Mononuclear cell (primary cell): ENCODE results near the gene GPC1. TPM values are rescaled to one million over a fixed set of nuclear protein-coding genes. Genes with fewer than 3 reads are reported as not detected.

Experiments used
- H3K27me3 ChIP-seq: 2 replicates; pipeline ENCODE4 v1.6.0; 2011; ENCODE audit warnings: low read length, control low read depth; ENCODE audit not compliant: insufficient read depth
- H3K4me1 ChIP-seq: 2 replicates; pipeline ENCODE4 v1.5.1; 2011; ENCODE audit warnings: mild to moderate bottlenecking, low read length, control low read depth; ENCODE audit not compliant: insufficient read depth
- H3K4me3 ChIP-seq: 2 replicates; pipeline ENCODE4 v1.5.1; 2011; ENCODE audit warnings: mild to moderate bottlenecking, low read length, moderate library complexity
- H3K9me3 ChIP-seq: 2 replicates; pipeline ENCODE4 v1.5.1; 2011; ENCODE audit warnings: low read depth, mild to moderate bottlenecking, control low read depth, low read length
- total RNA-seq: library from RNA; depleted of rRNA; stranded (reverse); fragments of >200 nt; gene quantifications from one replicate; pipeline ENCODE4 v1.2.3, GENCODE V29; 2012

GPC1 gene
- total RNA-seq, 1 donor, result 0.42 TPM

DNA sequence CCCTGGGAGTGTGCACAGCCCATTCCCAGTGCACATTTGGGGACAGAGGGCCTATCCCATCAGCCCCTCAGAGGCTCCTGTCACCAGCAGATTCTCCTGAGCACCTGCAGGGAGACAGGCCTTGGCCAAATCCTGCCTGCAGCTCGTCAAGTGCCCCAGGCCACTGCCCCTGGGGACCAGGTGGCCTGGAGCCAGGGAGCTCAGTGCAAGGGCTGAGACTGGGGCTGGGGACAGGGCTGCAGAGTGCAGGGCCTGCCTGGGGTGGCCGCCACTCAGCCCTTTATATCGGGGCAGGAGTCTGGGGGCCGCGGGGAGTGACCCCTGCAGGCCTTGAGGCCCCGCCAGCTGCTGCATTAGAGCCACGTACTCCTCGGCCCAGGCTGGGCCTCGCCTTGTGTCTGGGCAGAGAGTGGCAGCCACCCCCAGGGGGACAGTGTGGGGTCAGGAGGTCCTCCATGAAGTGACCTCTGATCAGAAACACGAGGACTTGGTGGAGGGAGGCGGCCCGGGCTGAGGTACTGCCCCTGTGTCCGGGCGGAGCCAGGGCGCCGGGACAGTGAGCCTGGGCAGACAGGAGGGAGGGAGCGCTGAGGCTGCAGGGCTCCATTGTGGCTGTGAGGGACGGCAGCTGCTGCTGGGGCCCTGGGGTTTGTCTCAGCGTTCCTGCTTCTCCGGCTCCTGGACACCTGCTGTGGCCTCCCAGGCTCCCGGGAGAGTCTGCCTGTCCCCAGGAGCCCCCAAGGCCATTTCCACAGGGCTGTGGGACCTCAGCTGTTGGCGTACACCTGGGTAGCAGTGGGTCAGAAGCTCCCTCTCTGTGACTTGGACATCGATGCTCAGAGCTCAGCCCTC is 24.2 kb downstream of the GPC1 start:
- H3K9me3 ChIP-seq, result no peaks in the 10 kb centered on the region
- no peaks in the 10 kb centered on the region for H3K4me1 ChIP-seq
- H3K27me3 ChIP-seq, result peaks cover 11% of the 10 kb centered on the region
- H3K4me3 ChIP-seq, result no peak overlapping the region

GRCh38 chr2:240460253-240460711 is 24.8 kb downstream of the GPC1 start:
- H3K27me3 ChIP-seq, result peaks cover 4% of the 10 kb centered on the region
- H3K9me3 ChIP-seq, result no peaks in the 10 kb centered on the region
- H3K4me3 ChIP-seq, result no peak overlapping the region
- H3K4me1 ChIP-seq, result no peaks in the 10 kb centered on the region

GRCh38 chr2:240460781-240461431 is 25.4 kb downstream of the GPC1 start:
- H3K4me1 ChIP-seq, result no peaks in the 10 kb centered on the region
- H3K9me3 ChIP-seq, result no peaks in the 10 kb centered on the region
- no peak overlapping the region for H3K4me3 ChIP-seq
- H3K27me3 ChIP-seq, result no peaks in the 10 kb centered on the region

- H3K27me3 ChIP-seq, result no peaks in the 10 kb centered on the region
- no peaks in the 10 kb centered on the region for H3K4me1 ChIP-seq
- no peaks in the 10 kb centered on the region for H3K9me3 ChIP-seq
- H3K4me3 ChIP-seq, result no peak overlapping the region
These were observed 26.1 kb downstream of the GPC1 start for GRCh38 chr2:240461471-240462072.

- H3K4me1 ChIP-seq, result no peaks in the 10 kb centered on the region
- no peaks in the 10 kb centered on the region for H3K27me3 ChIP-seq
- H3K9me3 ChIP-seq, result no peaks in the 10 kb centered on the region
- H3K4me3 ChIP-seq, result no peak overlapping the region
These were observed 26.7 kb downstream of the GPC1 start for GRCh38 chr2:240462073-240462706.

- Histone ChIP-seq H3K9me3 (no peaks in the 10 kb centered on the region), H3K4me1 (no peaks in the 10 kb centered on the region), H3K4me3 (no peak overlapping the region), H3K27me3 (no peaks in the 10 kb centered on the region)
These were observed 27.3 kb downstream of the GPC1 start for GRCh38 chr2:240462707-240463273.

DNA sequence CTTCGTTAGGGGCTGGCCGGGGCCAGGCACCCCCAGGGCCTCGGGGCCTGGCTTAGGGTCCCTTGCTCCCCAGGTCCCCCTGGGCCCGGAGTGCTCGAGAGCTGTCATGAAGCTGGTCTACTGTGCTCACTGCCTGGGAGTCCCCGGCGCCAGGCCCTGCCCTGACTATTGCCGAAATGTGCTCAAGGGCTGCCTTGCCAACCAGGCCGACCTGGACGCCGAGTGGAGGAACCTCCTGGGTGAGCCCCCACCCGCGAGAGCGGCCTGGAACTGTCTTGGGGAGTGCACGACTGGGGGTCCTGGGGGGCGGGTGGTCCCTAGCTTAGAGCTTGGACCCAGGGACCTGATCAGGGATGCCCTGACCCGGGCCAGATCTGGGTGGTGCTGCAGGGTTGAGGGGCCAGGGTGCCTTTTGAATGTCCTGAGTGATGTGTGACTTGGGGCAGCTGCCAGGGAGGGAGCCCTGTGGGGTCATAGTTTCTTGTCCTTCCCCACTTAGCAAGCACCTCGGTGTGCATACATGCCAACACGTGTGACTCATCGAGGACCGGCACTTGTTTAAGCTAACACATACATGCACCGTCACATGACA is 27.9 kb downstream of the GPC1 start:
- H3K4me3 ChIP-seq, result no peak overlapping the region
- H3K9me3 ChIP-seq, result no peaks in the 10 kb centered on the region
- no peaks in the 10 kb centered on the region for H3K27me3 ChIP-seq
- H3K4me1 ChIP-seq, result no peaks in the 10 kb centered on the region

DNA sequence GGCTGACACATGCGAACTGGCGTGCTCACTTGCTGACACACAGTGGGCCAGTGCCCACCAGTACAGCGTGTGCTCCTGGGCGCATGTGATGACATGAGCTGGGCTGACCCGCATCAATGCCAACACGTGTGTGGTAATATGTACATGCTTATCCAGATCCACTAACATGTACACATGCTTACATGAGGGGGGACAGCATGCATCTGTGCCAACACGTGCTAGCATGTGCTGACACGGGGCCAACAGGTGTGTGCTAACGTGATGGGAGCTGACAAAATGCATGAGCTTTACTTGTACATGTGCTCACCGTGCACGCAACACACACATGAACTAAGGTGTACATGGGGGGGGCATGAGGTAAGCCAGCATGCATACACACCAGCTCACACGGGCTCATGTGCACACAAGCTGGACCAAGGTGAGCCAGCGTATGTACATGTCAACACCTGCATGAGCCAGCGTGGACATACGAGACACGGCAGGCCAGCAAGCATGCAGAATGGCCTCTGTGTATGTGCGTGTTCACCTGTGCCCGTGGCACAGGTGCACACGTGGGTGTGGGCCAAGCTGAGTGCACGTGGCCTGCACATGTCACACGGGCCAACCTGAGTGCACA is 28.5 kb downstream of the GPC1 start:
- H3K4me1 ChIP-seq, result no peaks in the 10 kb centered on the region
- no peak overlapping the region for H3K4me3 ChIP-seq
- no peaks in the 10 kb centered on the region for H3K9me3 ChIP-seq
- no peaks in the 10 kb centered on the region for H3K27me3 ChIP-seq

DNA sequence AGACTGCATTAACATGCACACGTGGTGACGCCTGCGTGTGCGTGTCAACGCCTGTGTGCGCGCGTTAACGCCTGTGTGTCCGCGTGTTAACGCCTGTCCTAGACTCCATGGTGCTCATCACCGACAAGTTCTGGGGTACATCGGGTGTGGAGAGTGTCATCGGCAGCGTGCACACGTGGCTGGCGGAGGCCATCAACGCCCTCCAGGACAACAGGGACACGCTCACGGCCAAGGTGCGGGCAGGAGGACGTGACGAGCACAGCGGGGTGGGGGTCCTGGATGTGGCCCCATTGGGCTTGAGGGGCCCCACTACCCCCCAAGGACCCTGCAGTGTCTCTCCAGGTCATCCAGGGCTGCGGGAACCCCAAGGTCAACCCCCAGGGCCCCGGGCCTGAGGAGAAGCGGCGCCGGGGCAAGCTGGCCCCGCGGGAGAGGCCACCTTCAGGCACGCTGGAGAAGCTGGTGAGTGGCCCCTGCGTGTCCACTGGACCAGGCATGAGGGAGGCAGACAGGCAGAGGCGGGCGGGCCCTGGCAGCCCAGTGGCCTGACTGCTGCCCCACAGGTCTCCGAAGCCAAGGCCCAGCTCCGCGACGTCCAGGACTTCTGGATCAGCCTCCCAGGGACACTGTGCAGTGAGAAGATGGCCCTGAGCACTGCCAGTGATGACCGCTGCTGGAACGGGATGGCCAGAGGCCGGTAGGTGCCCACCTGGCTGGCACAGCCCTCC is 29.2 kb downstream of the GPC1 start:
- Histone ChIP-seq H3K9me3 (no peaks in the 10 kb centered on the region), H3K4me1 (no peaks in the 10 kb centered on the region), H3K4me3 (no peak overlapping the region), H3K27me3 (no peaks in the 10 kb centered on the region)

GRCh38 chr2:240465268-240465764 is 29.9 kb downstream of the GPC1 start:
- Histone ChIP-seq H3K9me3 (no peaks in the 10 kb centered on the region), H3K4me3 (no peak overlapping the region), H3K27me3 (no peaks in the 10 kb centered on the region), H3K4me1 (no peaks in the 10 kb centered on the region)

DNA sequence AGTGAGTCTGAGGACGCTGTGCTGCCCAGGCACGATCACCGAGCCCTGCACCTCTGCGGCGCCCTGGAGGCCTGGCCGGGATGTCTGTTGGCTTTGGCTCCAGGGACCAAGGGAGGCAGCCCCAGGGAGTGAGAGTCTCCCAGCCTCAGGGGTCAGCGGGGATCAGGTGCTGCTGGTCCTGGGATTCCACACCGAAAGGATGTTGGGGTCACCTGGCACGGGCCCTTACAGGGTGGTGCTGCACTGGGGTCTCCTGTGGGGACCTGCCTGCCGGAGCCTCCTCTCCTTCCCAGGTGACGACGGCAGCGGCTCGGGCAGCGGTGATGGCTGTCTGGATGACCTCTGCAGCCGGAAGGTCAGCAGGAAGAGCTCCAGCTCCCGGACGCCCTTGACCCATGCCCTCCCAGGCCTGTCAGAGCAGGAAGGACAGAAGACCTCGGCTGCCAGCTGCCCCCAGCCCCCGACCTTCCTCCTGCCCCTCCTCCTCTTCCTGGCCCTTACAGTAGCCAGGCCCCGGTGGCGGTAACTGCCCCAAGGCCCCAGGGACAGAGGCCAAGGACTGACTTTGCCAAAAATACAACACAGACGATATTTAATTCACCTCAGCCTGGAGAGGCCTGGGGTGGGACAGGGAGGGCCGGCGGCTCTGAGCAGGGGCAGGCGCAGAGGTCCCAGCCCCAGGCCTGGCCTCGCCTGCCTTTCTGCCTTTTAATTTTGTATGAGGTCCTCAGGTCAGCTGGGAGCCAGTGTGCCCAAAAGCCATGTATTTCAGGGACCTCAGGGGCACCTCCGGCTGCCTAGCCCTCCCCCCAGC is 30.5 kb downstream of the GPC1 start:
- no peaks in the 10 kb centered on the region for H3K27me3 ChIP-seq
- no peaks in the 10 kb centered on the region for H3K4me1 ChIP-seq
- H3K4me3 ChIP-seq, result no peak overlapping the region
- no peaks in the 10 kb centered on the region for H3K9me3 ChIP-seq

DNA sequence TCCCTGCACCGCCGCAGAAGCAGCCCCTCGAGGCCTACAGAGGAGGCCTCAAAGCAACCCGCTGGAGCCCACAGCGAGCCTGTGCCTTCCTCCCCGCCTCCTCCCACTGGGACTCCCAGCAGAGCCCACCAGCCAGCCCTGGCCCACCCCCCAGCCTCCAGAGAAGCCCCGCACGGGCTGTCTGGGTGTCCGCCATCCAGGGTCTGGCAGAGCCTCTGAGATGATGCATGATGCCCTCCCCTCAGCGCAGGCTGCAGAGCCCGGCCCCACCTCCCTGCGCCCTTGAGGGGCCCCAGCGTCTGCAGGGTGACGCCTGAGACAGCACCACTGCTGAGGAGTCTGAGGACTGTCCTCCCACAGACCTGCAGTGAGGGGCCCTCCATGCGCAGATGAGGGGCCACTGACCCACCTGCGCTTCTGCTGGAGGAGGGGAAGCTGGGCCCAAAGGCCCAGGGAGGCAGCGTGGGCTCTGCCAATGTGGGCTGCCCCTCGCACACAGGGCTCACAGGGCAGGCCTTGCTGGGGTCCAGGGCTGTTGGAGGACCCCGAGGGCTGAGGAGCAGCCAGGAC is 31.2 kb downstream of the GPC1 start:
- Histone ChIP-seq H3K9me3 (no peaks in the 10 kb centered on the region), H3K4me1 (no peaks in the 10 kb centered on the region), H3K4me3 (no peak overlapping the region), H3K27me3 (no peaks in the 10 kb centered on the region)
